HG02571 (cell line): ENCODE data around the gene TRRAP.
"Not testable (repeated sequence)": the region's sequence is repeated elsewhere in the genome, so short reads cannot be mapped to it uniquely, and the experiment has no call there.

Experiments used
- ATAC-seq: cut with Tn5 transposase; IDR thresholded peaks from one replicate; pipeline ENCODE4 v1.9.1; 2021; ENCODE audit warnings: mild to moderate bottlenecking, moderate library complexity; ENCODE audit not compliant: unreplicated experiment

TRRAP gene

GRCh38 chr7:99046262-99046661 is 167.9 kb downstream of the TRRAP start:
- not testable (repeated sequence) for ATAC-seq

DNA sequence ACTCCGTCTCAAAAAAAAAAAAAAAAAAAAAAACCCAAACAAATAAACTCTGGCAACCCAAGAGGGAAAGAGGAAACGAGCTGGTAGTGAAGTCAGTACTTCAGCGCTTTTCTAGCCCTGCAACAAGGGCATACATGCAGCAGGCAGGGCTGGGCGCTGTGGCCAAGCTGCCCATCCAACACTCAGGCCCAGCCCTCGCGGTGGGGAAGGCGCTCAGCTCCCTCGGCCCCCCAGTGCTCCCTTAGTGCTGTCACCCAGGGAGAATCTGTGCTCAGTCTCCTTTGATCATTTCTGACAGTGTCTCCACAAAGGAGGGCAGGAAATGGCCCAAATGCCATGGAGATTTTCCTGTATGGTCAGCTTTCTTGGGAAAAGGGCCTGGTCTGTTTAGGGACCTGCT is 168.4 kb downstream of the TRRAP start:
- ATAC-seq: no peak

DNA sequence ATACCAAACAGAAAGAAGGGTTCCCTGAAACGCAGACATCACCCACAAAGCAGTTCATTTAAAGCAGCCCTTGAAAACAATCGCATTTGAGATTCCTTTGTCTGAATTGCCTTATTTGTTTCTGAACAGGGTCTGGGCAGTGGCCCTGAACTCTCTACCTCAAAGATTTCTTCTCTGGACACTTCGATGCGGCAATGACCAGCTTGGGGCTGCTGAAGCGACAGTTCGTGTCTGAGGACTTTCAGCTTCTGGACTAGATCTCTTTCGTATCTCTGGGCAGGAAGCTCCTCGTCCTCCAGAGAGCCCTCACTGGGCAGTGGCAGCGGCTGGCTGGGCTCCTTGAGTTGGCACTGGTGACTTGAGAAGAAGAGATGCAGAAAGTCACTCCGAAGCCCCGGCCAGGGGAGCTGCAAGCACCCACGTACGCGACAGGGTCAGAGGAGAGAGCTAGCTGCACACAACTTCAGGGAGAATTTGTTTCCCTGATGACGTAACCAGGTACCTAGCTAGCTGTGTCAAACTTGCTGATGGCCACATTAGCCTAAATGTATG is 169.3 kb downstream of the TRRAP start:
- no peak for ATAC-seq

DNA sequence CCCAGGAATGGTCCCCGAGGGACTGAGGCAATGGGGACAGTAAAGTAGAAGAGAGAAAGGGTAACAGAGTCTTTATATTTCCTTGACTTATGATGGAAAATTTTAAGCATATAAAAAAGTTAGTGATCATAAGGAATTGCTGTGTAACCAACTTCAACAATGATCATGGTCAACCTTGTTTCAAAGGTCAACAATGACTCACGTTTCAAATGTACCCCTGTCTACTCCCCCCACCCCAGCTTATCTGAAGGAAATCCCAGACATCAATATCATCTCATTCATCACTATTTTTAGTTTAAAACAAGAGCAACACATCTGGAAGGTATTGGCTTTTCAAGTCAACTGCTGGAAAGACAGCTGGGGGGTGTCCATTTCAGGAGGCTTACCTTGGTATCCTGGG is 172.6 kb downstream of the TRRAP start:
- ATAC-seq: no peak

DNA sequence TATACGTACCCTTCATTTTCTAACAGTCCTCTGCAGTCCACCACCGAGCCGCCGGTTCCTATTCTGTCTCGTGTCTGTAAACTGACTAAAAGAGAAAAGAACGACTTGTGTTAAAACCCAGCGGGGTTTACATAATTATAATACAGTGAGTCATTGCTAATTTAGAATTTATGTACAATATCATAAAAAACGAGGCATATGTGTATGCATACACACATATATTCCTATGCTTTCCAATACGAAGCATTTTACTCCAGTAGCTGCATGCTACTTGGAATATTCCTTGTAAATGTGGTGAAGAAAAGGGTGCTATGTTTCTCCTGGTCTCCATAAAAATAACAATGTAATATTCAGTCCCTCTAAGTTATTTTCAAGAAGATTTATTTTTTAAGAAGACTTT is 176.4 kb downstream of the TRRAP start:
- ATAC-seq: no peak

GRCh38 chr7:99061001-99061776 is 182.9 kb downstream of the TRRAP start:
- ATAC-seq: no peak
